T1000 (cell line): ENCODE results near the gene BCL11A.

Source experiments
- DNase-seq: peaks from one replicate; lab custom pipeline; 2025; ENCODE audit warnings: mixed read lengths; lab: John Stamatoyannopoulos, UW

BCL11A gene

DNA sequence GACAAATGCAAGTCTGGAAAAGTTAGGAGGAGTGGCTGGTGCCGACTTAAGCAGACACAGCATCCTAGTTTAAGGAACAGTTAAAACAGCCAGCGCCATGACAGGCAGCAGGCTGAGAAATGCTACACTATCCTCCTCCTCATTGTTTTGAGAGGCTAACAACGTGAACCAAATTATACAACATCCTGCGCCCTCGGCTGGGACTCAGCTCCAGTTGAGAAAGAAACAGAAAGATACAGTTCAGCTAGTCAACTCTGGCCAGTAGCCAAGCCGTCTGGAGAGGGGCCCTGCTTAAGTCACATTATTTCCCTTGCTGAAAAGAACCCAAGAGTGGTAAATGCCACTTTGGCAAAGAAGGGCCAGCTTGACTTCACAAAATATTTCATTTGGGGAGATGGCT is 90.2 kb downstream of the BCL11A start:
- no peak for DNase-seq

DNA sequence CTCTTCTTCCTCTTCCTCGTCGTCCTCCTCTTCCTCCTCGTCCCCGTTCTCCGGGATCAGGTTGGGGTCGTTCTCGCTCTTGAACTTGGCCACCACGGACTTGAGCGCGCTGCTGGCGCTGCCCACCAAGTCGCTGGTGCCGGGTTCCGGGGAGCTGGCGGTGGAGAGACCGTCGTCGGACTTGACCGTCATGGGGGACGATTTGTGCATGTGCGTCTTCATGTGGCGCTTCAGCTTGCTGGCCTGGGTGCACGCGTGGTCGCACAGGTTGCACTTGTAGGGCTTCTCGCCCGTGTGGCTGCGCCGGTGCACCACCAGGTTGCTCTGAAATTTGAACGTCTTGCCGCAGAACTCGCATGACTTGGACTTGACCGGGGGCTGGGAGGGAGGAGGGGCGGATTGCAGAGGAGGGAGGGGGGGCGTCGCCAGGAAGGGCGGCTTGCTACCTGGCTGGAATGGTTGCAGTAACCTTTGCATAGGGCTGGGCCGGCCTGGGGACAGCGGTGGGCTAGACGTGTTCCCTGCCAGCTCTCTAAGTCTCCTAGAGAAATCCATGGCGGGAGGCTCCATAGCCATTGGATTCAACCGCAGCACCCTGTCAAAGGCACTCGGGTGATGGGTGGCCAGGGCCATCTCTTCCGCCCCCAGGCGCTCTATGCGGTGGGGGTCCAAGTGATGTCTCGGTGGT is 91.9 kb downstream of the BCL11A start:
- no peak for DNase-seq

GRCh38 chr2:60460577-60461420 is 92.7 kb downstream of the BCL11A start:
- no peak for DNase-seq

- no peak for DNase-seq
These were observed 93.6 kb downstream of the BCL11A start for GRCh38 chr2:60459851-60460250.

DNA sequence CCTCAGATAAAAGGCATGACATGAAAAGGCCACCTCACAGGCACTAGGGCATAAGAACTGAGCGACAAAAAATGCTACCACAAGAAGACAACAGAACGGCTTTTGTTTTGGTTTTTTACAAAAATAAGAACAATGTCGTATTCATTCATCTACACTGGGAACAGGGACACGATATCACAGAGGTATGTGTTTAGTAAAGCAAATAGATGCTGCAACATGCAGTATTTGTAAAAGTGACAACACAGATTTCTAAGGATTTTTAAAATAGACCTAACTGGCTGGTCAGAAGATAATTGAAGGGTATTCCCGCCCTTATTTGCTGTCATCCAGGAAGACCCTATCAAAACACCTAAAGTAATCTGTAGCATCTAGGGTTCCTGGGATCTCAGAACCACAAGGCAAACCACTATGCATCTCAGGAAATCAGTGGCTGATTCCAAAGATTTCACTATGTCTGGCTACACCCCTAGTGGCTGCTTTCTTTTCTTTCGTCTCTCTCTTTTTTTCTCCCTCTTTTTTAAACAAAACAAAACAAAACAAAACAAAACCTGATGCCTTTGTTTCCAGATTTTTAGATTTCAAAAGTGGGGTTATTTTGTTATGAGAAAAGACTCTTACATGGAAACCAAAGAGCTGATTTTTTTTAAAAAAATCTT is 97.2 kb downstream of the BCL11A start:
- DNase-seq: no peak

DNA sequence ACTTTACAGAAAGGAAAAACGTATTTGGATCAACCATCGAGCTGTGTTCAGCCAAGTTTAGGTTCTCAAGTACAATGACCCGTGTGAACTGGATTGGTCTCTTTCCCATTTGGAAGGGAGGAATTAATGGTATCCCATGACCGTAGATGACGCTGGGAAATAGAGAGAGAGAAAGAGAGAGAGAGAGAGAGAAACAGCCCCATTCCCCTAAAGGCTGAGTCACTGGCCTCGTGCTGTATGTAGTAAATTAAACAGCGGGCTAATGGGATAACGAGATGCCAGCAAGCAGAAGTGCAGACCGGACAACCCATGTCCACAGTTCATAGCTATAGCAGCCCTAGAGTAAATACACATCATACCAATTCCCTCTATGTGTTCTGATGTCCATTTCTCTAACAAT is 99.6 kb downstream of the BCL11A start:
- no peak for DNase-seq

DNA sequence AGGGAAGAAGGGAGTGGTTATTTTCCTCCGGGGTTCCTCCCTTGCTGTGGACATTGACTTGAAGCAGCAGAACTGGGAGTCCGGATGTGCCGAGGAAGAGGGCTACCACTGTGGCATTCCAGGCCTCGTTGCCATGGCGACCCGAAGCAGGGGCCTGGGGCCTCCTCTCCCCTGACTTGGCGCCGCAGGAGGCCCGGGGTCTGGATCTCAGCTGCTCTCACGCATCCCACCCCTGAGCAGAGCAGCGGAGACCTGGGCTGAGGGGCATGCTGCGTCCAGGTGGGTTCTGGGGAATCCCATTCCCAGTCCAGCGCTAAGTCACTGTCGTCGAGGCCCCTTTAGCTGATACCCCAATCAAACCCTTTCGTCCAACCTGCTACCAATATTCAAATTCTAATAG is 100.2 kb downstream of the BCL11A start:
- no peak for DNase-seq

DNA sequence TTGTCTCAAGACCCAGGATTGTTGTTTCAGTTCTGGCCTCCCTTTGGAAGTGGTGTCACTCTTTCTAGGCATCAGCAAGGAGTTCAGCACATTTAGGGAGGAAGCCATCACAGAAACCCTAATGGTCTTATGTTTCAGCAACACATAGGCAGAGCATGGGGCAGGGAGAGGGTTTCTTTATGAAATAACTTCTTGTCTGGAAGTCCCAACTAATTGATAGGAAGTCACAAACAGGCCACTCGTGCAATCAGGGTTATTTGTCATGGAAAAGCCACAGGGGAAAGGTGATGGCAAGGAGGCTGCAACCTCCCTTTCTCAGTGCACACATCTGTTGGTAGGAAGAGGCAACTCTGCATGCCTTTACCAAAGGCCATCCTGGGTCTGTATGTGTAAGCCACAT is 103.0 kb downstream of the BCL11A start:
- no peak for DNase-seq

GRCh38 chr2:60447943-60448342 is 105.5 kb downstream of the BCL11A start:
- DNase-seq: no peak

- DNase-seq: no peak
These were observed 106.8 kb downstream of the BCL11A start for GRCh38 chr2:60446413-60447267.

GRCh38 chr2:60445684-60446179 is 107.7 kb downstream of the BCL11A start:
- DNase-seq: no peak

GRCh38 chr2:60442608-60443007 is 110.8 kb downstream of the BCL11A start:
- no peak for DNase-seq

DNA sequence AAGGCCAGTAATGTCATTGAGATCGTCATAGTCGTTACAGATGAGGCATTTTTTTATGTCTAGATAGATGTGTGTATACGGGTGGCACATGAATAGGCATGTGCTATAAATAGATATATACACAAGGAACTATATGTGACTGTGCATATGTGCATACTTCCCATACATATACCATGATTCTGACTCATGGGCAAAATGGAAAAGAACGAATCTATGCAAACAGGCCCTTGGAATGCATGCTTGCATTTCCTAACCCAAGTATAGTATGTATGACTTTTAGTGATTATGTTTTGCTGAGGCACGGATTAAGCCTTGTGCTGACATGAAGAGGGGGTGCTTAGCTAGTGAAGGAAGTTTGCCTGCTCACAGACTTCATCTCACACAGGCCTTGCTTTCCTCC is 111.7 kb downstream of the BCL11A start:
- DNase-seq: no peak

DNA sequence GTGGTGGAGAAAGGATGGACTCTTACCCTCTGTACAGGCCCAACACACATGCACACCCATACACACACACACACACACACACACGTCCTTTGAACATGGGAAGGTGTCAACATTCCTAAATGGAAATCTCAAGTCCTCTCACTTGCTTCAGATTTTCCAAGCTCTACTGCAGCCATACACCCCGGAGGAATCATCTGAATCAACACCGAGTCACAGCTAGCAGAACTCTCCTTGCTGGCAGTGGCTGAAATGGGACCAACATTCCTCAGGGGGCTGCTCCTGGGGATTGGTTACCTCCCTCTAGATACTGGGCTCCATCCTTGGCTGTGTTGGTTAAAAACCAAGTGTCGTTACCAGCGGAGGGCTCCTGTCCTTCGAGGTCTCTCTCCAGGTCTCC is 112.7 kb downstream of the BCL11A start:
- no peak for DNase-seq

DNA sequence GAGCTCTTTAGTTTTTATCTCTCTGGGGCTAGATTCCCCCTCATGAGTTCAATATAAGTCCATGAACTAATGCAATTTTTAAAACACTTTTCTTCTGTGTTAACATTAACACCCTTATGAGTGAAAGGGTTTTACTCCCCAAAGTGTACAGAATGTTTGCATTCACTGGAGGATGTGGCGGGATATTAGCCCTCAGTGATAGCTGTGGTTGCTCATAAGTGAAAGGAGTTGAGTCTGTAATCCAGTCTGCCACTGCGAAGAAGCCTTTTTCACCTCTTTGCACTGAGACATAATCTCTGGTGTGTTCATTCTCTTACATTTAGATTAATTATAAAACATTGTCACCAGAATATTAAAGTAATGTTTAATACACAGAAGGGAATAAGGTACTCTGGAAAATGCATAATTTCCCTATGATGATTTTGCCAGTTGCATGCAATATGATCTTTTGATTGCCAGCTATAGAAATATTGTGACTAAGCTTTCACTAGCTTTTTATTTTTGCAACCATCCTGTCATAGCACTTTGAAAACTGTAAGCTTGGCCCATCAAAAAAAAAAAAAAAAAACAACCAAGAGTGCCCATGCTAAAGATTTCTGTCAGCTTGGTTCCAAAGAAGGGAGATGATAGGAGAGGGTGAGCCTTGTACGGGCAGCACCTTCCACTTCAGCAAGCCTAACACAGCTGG is 113.2 kb downstream of the BCL11A start:
- no peak for DNase-seq

DNA sequence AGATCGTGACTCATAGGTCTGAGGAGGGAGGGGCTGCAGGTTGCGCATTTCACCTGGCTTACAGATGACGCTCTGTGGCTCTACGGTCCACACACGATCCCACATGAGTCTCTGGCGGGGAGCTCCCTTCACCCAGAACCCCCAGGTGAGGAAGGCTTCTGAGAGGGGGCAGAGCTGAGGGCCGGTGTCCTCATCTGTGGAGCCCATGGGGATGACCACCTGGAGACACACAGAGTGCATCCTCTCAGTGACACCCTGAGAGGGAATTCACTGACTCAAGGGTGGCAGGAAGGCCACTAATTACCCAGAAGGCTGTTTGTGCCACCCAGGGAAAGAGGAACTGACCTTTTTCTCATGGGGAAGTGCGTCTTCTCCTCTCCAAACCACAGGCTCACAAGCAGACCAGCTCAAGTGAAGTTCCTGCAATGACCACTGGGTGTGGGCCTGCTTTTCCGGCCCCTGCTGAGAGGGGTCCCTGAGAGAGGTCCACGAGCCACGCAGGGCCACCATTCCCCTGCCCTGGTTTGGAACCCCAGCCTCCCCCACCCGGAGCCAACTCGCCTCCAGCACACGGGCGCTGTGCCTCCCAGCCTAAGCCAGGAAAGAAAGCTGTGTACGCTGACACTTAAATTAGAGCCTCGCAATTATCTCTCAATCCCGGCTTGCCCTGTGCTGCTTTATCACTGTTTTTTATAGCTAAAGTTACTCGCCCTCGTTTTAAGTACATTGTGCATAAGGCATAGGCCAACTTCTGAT is 114.1 kb downstream of the BCL11A start:
- DNase-seq: no peak

GRCh38 chr2:60438653-60439052 is 114.8 kb downstream of the BCL11A start:
- DNase-seq: no peak

DNA sequence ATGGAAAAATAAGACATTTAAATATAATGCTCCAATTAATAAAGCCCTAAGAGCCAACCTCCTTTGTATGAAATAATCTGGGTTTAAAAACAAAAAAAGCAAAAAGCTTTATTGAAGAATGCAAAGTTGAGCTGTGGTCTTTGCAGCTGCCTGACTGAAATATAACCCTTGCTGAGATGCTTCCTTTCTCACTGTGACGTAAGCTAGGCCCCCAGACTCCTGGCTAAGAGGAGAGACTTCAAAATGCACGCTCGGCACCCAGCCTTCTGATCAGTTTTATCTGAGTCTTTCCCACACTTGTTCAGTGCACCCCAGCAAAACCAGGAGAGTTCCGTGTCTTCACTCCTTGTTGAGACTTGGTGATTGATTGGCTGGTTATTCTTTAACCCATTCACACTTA is 115.3 kb downstream of the BCL11A start:
- DNase-seq: no peak

DNA sequence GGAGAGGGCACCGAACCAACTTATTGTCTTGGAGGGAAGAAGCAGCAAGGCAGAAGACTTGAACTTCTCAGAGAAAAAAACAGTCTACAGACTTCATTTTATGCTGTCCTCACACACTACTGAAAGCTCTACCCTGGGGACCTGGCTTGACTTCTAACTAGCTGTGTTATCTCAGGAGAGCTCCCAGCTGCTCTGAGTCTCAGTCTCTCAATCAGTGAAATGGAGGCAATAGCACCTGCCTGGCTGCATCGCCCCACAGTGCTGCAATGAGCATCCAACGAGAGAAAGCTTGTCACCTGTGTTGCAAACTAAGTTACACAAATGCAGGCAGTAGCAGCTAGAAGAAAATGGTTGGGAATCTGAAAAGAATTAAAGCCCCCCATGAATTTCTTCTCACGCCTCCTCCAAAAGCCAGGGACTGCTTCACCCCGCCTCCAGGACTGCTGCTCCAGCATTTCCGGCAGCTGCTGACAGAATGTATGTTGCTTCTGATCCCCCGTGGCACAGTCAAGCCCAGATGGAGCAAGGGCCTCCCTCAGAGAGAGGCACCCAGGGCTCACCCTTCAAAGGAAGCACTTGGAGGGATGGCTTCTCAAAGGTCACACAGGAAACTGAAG is 116.3 kb downstream of the BCL11A start:
- DNase-seq: no peak

DNA sequence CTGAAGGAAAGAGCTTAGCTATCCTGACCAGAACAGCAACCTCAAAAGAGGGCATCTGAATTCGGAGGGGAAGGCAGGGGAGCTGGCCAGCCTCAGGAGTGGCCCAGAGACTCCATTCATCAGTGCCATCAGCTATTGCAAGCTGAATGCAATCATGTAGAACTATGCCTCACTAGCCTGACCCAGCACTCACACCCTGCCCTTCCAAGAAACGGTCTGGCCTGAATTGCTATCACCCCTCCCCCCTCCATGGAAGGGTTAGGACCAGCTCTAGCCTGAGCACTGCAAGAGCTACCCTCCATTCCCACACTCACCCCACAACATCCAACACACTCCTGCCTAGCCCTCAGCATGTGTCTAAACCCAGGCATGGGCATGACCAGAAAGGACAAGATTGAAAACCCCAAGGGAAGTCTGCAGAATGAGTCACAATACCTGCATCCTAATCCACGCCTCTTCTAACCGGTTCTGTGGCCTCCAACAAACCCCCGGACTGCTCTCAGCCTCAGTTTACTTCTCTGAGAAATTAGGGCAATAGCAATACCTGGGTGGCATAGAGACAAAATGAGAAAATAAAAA is 120.3 kb downstream of the BCL11A start:
- DNase-seq: no peak
